HepG2 (cell line): Measurements from ENCODE around the gene ARL6IP4.

Experiments used
- FOXA3 ChIP-seq: IDR thresholded peaks from 2 replicates; pipeline ENCODE4 v1.6.1; 2016; ENCODE audit warnings: missing genetic modification reagents, missing compliant biosample characterization
- GABPA ChIP-seq, 2 experiments: IDR thresholded peaks; 2 replicates each; pipeline ENCODE4 v1.6.1; 2011 to 2016; ENCODE audit warnings: low read depth in 2 of 2, low read length in 1 of 2, missing biosample characterization in 1 of 2, missing genetic modification characterization in 1 of 2
- ZNF3 ChIP-seq: IDR thresholded peaks from 2 replicates; pipeline ENCODE4 v1.7.0; 2017; ENCODE audit warnings: inconsistent platforms
- TF ChIP-seq, protein P1 (sequence below): sonication (generic); formaldehyde crosslinking; IDR thresholded peaks from 2 replicates; pipeline ENCODE4 v1.8.1; 2023; ENCODE audit warnings: mild to moderate bottlenecking, inconsistent platforms, moderate library complexity, missing genetic modification reagents, borderline replicate concordance
- TF ChIP-seq, protein P2 (sequence below): sonication (generic); formaldehyde crosslinking; IDR thresholded peaks from 2 replicates; pipeline ENCODE4 v1.8.0; 2022; ENCODE audit warnings: mild to moderate bottlenecking, missing genetic modification reagents; ENCODE audit not compliant: insufficient replicate concordance
- TF ChIP-seq, protein P3 (sequence below): IDR thresholded peaks from 2 replicates; pipeline ENCODE4 v1.6.1; 2016; ENCODE audit warnings: mild to moderate bottlenecking
- TF ChIP-seq, protein P4 (sequence below): sonication (generic); formaldehyde crosslinking; IDR thresholded peaks from 2 replicates; pipeline ENCODE4 v1.5.0; 2020; ENCODE audit warnings: mild to moderate bottlenecking, missing genetic modification reagents, moderate library complexity

DNA sequence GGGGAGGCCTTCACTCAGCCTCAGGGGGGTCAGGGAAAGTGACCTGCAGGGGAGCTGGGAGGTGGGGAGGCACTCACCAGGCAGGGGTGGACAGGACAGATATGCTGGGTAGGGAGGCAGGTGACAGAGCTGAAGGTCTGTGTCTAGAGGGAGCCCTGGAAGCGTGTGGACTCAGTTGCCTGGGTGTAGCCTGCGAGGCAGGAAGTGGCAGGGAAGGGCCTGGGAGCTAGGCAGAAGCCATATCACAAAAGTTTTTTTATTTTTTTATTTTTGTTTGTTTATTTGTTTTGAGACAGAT lies 39.3 kb downstream of the ARL6IP4 start:
- TF ChIP-seq, protein P1, sequence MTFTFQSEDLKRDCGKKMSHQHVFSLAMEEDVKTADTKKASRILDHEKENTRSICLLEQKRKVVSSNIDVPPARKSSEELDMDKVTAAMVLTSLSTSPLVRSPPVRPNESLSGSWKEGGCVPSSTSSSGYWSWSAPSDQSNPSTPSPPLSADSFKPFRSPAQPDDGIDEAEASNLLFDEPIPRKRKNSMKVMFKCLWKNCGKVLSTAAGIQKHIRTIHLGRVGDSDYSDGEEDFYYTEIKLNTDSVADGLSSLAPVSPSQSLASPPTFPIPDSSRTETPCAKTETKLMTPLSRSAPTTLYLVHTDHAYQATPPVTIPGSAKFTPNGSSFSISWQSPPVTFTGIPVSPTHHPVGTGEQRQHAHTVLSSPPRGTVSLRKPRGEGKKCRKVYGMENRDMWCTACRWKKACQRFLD: no peak
- TF ChIP-seq, protein P2, sequence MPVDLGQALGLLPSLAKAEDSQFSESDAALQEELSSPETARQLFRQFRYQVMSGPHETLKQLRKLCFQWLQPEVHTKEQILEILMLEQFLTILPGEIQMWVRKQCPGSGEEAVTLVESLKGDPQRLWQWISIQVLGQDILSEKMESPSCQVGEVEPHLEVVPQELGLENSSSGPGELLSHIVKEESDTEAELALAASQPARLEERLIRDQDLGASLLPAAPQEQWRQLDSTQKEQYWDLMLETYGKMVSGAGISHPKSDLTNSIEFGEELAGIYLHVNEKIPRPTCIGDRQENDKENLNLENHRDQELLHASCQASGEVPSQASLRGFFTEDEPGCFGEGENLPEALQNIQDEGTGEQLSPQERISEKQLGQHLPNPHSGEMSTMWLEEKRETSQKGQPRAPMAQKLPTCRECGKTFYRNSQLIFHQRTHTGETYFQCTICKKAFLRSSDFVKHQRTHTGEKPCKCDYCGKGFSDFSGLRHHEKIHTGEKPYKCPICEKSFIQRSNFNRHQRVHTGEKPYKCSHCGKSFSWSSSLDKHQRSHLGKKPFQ (CRISPR knock-in tag): no peak
- TF ChIP-seq, protein P3, sequence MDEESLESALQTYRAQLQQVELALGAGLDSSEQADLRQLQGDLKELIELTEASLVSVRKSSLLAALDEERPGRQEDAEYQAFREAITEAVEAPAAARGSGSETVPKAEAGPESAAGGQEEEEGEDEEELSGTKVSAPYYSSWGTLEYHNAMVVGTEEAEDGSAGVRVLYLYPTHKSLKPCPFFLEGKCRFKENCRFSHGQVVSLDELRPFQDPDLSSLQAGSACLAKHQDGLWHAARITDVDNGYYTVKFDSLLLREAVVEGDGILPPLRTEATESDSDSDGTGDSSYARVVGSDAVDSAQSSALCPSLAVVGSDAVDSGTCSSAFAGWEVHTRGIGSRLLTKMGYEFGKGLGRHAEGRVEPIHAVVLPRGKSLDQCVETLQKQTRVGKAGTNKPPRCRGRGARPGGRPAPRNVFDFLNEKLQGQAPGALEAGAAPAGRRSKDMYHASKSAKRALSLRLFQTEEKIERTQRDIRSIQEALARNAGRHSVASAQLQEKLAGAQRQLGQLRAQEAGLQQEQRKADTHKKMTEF: no peak
- TF ChIP-seq GABPA (IDR thresholded peaks at IDR 0.05; ENCODE audit: low read depth, low read length): no peak
- no peak for TF ChIP-seq GABPA (CRISPR knock-in tag; IDR thresholded peaks at IDR 0.05; ENCODE audit: low read depth)
- TF ChIP-seq, protein P4, sequence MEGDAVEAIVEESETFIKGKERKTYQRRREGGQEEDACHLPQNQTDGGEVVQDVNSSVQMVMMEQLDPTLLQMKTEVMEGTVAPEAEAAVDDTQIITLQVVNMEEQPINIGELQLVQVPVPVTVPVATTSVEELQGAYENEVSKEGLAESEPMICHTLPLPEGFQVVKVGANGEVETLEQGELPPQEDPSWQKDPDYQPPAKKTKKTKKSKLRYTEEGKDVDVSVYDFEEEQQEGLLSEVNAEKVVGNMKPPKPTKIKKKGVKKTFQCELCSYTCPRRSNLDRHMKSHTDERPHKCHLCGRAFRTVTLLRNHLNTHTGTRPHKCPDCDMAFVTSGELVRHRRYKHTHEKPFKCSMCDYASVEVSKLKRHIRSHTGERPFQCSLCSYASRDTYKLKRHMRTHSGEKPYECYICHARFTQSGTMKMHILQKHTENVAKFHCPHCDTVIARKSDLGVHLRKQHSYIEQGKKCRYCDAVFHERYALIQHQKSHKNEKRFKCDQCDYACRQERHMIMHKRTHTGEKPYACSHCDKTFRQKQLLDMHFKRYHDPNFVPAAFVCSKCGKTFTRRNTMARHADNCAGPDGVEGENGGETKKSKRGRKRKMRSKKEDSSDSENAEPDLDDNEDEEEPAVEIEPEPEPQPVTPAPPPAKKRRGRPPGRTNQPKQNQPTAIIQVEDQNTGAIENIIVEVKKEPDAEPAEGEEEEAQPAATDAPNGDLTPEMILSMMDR (CRISPR knock-in tag): no peak
- TF ChIP-seq ZNF3 (CRISPR knock-in tag): no peak
- no peak for TF ChIP-seq FOXA3 (CRISPR knock-in tag)
